Measurements from ENCODE around the gene RGR. TPM values are rescaled to one million over a fixed set of nuclear protein-coding genes. Genes with fewer than 3 reads are reported as not detected.

Gene RGR
- total RNA-seq, 1 donor from 2014 or later = not detected

DNA sequence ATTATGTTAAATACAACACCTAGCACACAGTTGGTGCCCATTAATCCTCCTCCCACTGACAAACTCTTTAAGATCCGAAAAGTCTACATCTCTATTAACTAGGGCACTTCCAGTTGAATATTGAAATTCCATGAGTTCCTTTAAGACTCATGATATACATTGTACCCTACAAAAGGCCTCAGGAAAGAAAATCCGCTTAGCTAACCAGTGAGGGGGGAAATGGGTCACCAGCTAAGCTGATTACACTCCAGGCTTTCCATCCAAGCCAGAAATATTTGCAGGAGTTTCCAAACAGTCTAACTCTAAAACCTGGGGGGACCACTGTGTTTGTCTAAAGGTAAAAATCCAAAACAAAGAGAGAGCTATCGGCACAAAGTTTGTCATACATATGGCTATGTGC is 18.2 kb upstream of the RGR start:
- H3K9me3 Mint-ChIP-seq (ENCODE audit: unreplicated experiment) = no peaks in the 10 kb centered on the region
- TF ChIP-seq, protein P1, sequence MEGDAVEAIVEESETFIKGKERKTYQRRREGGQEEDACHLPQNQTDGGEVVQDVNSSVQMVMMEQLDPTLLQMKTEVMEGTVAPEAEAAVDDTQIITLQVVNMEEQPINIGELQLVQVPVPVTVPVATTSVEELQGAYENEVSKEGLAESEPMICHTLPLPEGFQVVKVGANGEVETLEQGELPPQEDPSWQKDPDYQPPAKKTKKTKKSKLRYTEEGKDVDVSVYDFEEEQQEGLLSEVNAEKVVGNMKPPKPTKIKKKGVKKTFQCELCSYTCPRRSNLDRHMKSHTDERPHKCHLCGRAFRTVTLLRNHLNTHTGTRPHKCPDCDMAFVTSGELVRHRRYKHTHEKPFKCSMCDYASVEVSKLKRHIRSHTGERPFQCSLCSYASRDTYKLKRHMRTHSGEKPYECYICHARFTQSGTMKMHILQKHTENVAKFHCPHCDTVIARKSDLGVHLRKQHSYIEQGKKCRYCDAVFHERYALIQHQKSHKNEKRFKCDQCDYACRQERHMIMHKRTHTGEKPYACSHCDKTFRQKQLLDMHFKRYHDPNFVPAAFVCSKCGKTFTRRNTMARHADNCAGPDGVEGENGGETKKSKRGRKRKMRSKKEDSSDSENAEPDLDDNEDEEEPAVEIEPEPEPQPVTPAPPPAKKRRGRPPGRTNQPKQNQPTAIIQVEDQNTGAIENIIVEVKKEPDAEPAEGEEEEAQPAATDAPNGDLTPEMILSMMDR (IDR thresholded peaks at IDR 0.05; ENCODE audit: unreplicated experiment) = no peak
- H3K27me3 Mint-ChIP-seq (ENCODE audit: unreplicated experiment) = peaks cover 7% of the 10 kb centered on the region
- no peaks in the 10 kb centered on the region for H3K36me3 Mint-ChIP-seq (ENCODE audit: low read depth, unreplicated experiment)
- H3K4me1 Mint-ChIP-seq (ENCODE audit: unreplicated experiment) = no peaks in the 10 kb centered on the region
- H3K4me3 Mint-ChIP-seq (ENCODE audit: unreplicated experiment) = no peak overlapping the region
- no peak for DNase-seq (ENCODE audit: low spot score)
- H3K27ac Mint-ChIP-seq (ENCODE audit: unreplicated experiment) = no peak overlapping the region

DNA sequence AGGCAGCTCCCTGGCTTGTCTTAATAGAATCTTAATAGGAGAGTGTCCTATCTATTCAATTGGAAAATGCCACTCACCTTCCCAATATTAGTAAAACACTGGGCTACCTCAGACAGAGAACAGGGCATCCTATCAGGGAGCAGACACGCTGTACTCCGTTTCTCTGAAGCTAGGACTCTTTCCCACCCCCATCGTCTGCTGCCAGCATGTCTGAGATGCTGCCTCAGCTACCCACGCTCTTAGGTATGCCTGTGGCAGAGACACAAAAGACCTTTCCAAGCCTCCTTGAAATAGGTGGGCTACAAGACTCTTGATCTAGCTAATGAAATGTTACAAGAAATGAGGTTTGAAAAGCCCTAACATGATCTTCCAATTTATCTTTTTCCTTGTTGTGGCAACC is 17.0 kb upstream of the RGR start:
- TF ChIP-seq, protein P1 (IDR thresholded peaks at IDR 0.05; ENCODE audit: unreplicated experiment) = no peak
- Mint-ChIP-seq H3K27ac (ENCODE audit: unreplicated experiment) (no peak overlapping the region), H3K4me1 (ENCODE audit: unreplicated experiment) (no peaks in the 10 kb centered on the region), H3K4me3 (ENCODE audit: unreplicated experiment) (no peak overlapping the region), H3K36me3 (ENCODE audit: low read depth, unreplicated experiment) (no peaks in the 10 kb centered on the region), H3K9me3 (ENCODE audit: unreplicated experiment) (no peaks in the 10 kb centered on the region), H3K27me3 (ENCODE audit: unreplicated experiment) (peaks cover 5% of the 10 kb centered on the region)
- no peak for DNase-seq (ENCODE audit: low spot score)

DNA sequence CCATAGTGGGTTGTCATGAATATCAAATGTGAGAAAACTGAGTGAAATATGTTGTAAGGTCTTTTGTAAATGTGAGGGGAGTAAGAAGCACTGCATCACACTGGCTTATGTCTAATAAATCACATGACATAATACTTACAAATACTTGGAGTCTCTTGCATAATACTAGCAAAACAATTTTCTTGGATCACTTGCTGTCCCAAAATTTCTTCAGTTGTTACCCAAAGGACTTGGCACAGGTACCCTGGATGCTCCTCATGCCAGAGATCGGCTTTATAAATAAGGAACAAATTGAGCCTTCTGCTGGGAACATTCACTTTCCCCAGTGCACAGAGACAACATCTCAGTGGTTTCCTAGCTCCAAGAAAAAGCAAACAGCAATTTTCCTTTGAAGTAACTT is 14.5 kb upstream of the RGR start:
- Mint-ChIP-seq H3K4me3 (ENCODE audit: unreplicated experiment) (no peak overlapping the region), H3K27ac (ENCODE audit: unreplicated experiment) (no peak overlapping the region), H3K9me3 (ENCODE audit: unreplicated experiment) (no peaks in the 10 kb centered on the region), H3K27me3 (ENCODE audit: unreplicated experiment) (peaks cover 2% of the 10 kb centered on the region), H3K36me3 (ENCODE audit: low read depth, unreplicated experiment) (no peaks in the 10 kb centered on the region), H3K4me1 (ENCODE audit: unreplicated experiment) (no peaks in the 10 kb centered on the region)
- TF ChIP-seq, protein P1 (IDR thresholded peaks at IDR 0.05; ENCODE audit: unreplicated experiment) = no peak
- no peak for DNase-seq (ENCODE audit: low spot score)

DNA sequence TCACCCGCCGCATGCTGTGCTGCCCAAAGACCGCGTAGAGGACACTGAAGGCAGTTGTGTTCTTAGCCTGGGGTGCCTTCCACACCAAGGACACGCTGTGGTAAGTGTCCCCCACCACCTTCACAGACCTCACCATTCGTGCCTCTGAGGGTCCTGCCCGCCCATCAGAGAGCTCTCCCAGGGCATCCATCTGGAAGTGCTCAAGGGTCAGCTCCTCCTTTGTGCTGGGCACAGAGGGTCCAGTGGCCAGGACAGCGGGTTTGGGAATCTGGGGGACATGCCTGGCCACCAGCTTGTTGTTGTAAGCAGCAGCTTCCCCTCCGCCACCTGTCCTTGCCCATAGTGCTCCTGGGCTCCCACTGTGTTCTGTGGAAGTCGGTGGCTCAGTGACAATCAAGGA is 12.5 kb upstream of the RGR start:
- Mint-ChIP-seq H3K9me3 (ENCODE audit: unreplicated experiment) (no peaks in the 10 kb centered on the region), H3K27me3 (ENCODE audit: unreplicated experiment) (peaks cover 2% of the 10 kb centered on the region), H3K4me1 (ENCODE audit: unreplicated experiment) (no peaks in the 10 kb centered on the region), H3K36me3 (ENCODE audit: low read depth, unreplicated experiment) (no peaks in the 10 kb centered on the region), H3K27ac (ENCODE audit: unreplicated experiment) (no peak overlapping the region), H3K4me3 (ENCODE audit: unreplicated experiment) (no peak overlapping the region)
- TF ChIP-seq, protein P1 (IDR thresholded peaks at IDR 0.05; ENCODE audit: unreplicated experiment) = no peak
- DNase-seq (ENCODE audit: low spot score) = no peak

DNA sequence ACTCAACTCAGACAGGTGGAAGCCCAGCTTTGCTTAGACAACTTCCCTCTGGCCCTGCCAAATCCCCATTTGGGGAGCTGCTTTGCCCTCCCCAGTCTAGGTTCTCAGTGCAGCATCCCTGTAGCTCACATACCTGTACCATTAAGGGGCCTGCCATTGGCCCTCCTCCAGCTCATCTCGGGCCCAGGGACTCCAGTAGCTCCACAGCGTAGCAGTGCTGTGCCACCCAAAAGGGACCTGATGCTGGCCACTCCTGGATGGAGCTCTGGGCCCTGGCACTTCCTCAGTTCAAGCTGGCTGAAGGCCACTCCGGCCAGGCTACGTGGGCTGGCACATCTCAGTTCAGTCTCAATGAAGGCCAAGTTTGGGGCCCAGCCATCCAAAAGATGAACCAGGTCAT is 10.9 kb upstream of the RGR start:
- H3K4me1 Mint-ChIP-seq (ENCODE audit: unreplicated experiment) = no peaks in the 10 kb centered on the region
- peaks cover 2% of the 10 kb centered on the region for H3K27me3 Mint-ChIP-seq (ENCODE audit: unreplicated experiment)
- TF ChIP-seq, protein P1 (IDR thresholded peaks at IDR 0.05; ENCODE audit: unreplicated experiment) = no peak
- no peak for DNase-seq (ENCODE audit: low spot score)
- no peak overlapping the region for H3K4me3 Mint-ChIP-seq (ENCODE audit: unreplicated experiment)
- no peak overlapping the region for H3K27ac Mint-ChIP-seq (ENCODE audit: unreplicated experiment)
- no peaks in the 10 kb centered on the region for H3K36me3 Mint-ChIP-seq (ENCODE audit: low read depth, unreplicated experiment)
- H3K9me3 Mint-ChIP-seq (ENCODE audit: unreplicated experiment) = no peaks in the 10 kb centered on the region

Data from endothelial cell (in vitro differentiated cells).